Upper lobe of right lung (tissue), 1 donor: Measurements from ENCODE around the gene ZNF341. TPM values are rescaled to one million over a fixed set of nuclear protein-coding genes. Genes with fewer than 3 reads are reported as not detected.

Experiments
- ATAC-seq: fragments of 200-7000 bp; cut with Tn5 transposase; one replicate; pipeline ENCODE4 v1.9.1; 2020; ENCODE audit warnings: mild to moderate bottlenecking, moderate library complexity
- DNase-seq: peaks from one replicate; pipeline ENCODE4 v3.0.0-alpha.2; 2020
- H3K27ac ChIP-seq: fragments of 200-600 bp; one replicate; pipeline ENCODE4 v1.8.0; 2022
- H3K27me3 ChIP-seq: fragments of 200-600 bp; one replicate; pipeline ENCODE4 v1.8.0; 2022; ENCODE audit warnings: mild to moderate bottlenecking
- H3K36me3 ChIP-seq: fragments of 200-600 bp; one replicate; pipeline ENCODE4 v1.8.0; 2022
- H3K4me1 ChIP-seq: fragments of 200-600 bp; one replicate; pipeline ENCODE4 v1.8.0; 2022
- H3K4me3 ChIP-seq: fragments of 200-600 bp; one replicate; pipeline ENCODE4 v1.8.0; 2022; ENCODE audit warnings: mild to moderate bottlenecking
- H3K9me3 ChIP-seq: fragments of 200-600 bp; one replicate; pipeline ENCODE4 v1.8.0; 2022
- intact Hi-C: fragments of 100-400 bp; cut with DNase I; formaldehyde crosslinking; loops from one replicate; pipeline ENCODE4 v1.11.0; 2022
- total RNA-seq: library from RNA; stranded (reverse); fragmentation: NEBNext Ultra II Directional; extraction: Animal tissue kit (Norgen Biotek cat#: 25700); gene quantifications from one replicate; pipeline ENCODE4 v1.2.1, GENCODE V29; 2021
- TF ChIP-seq, protein P1 (sequence below): fragments of 200-600 bp; IDR thresholded peaks from one replicate; pipeline ENCODE4 v1.8.0; 2022; ENCODE audit warnings: antibody characterized with exemption
- donor health status: DM: no; HTN: yes; CAD: no; lungs with severe emphysema.

The ZNF341 gene
- total RNA-seq, 1 donor from 2014 or later: 4.8 TPM

DNA sequence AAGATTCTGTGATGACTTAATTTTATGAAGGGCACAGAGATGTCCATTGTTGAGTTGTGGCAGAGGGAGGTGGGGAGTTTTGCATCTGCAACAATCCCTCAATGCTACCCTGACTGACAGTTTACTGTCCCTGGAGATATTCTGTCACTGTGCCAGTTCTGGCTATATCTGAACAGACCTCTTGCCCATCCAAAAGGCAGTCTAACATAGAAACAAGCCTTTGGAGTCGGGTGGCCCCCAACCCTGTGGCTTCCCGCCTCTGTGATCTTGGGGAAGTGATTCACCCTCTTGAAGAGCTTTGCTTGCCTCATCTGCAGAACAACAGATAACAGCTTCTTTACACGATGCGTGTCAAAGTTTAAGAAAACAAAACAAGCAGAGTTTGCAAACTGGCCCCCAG lies 41.8 kb upstream of the ZNF341 start:
- TF ChIP-seq, protein P1, sequence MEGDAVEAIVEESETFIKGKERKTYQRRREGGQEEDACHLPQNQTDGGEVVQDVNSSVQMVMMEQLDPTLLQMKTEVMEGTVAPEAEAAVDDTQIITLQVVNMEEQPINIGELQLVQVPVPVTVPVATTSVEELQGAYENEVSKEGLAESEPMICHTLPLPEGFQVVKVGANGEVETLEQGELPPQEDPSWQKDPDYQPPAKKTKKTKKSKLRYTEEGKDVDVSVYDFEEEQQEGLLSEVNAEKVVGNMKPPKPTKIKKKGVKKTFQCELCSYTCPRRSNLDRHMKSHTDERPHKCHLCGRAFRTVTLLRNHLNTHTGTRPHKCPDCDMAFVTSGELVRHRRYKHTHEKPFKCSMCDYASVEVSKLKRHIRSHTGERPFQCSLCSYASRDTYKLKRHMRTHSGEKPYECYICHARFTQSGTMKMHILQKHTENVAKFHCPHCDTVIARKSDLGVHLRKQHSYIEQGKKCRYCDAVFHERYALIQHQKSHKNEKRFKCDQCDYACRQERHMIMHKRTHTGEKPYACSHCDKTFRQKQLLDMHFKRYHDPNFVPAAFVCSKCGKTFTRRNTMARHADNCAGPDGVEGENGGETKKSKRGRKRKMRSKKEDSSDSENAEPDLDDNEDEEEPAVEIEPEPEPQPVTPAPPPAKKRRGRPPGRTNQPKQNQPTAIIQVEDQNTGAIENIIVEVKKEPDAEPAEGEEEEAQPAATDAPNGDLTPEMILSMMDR: no peak
- H3K9me3 ChIP-seq: no peaks in the 10 kb centered on the region
- ATAC-seq (no peak), DNase-seq (no peak)
- H3K27ac ChIP-seq: no peak overlapping the region
- no peaks in the 10 kb centered on the region for H3K36me3 ChIP-seq
- H3K4me1 ChIP-seq: peaks cover 28% of the 10 kb centered on the region
- H3K27me3 ChIP-seq: no peaks in the 10 kb centered on the region
- no peak overlapping the region for H3K4me3 ChIP-seq
- intact Hi-C loops: no loop called here

DNA sequence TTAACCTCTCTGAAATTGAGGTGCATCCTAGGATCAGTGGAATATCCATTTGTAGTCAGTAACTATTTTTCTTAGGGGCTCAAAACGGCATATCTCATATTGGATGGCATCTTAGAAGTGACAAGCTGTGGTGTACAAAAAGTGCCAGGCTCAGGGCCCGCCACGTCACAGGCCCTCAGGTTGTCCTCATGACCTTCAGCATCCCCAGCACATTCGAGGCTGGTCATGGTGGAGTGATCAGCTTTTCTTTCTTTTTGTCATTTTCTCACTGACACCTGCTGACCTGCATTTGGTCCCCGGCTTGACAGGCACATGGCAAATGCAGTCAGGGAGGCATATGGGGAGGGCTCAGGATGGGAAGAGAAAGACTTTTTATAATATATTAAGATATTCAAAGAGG lies 38.5 kb upstream of the ZNF341 start:
- DNase-seq (no peak), ATAC-seq (no peak)
- intact Hi-C loops: no loop called here
- H3K4me3 ChIP-seq: no peak overlapping the region
- peaks cover 10% of the 10 kb centered on the region for H3K4me1 ChIP-seq
- TF ChIP-seq, protein P1: no peak
- peak overlapping the region; percentile 51 for H3K27ac ChIP-seq
- no peaks in the 10 kb centered on the region for H3K36me3 ChIP-seq
- H3K27me3 ChIP-seq: no peaks in the 10 kb centered on the region
- H3K9me3 ChIP-seq: no peaks in the 10 kb centered on the region

DNA sequence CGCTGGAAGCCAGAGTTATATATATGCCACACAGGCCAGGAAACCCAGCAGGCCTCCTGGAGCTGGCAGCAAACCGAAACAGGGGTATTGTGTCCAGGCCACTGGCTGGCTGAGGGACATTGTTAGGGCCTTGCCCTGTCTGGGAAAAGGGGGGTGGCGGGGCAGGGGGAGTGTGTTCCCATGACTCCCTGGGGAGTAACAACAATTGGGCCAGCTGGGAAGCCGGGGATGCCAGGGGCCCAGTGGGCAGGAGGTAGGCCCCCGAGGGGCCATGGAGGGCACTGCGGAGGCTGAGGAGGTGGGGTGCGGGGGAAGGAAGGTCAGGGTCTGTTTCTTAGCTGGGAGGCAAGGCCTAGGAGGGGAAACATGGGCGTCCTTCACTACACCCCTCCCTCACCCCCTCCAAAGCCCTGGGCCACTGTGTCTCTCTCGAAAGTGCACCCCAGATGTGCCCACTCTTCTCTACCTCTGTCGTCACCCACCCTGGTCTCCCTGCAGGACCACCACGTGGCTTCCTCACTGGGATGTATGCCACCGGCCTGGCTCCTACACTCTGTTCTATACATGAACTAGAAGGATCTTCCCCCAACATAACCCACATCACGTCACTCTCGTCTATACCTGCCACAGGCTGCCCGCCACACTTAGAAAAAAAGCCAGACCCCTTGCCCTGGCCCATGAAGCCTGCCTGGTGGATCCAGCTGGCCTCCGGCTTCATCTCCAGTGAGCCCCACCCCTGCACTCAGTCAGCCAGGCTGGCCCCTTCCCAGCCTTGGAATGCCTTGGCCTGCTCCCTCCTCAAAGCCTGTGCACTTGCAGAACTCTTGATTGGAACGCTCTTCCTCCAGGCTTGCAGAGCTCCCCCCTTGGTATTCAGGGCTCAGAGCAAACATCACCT lies 37.8 kb upstream of the ZNF341 start:
- H3K4me1 ChIP-seq: peaks cover 10% of the 10 kb centered on the region
- H3K27me3 ChIP-seq: no peaks in the 10 kb centered on the region
- peak overlapping the region; percentile 51 for H3K27ac ChIP-seq
- TF ChIP-seq, protein P1: no peak
- ATAC-seq (peak; percentile 83), DNase-seq (no peak)
- intact Hi-C loops: no loop called here
- H3K4me3 ChIP-seq: no peak overlapping the region
- no peaks in the 10 kb centered on the region for H3K9me3 ChIP-seq
- H3K36me3 ChIP-seq: no peaks in the 10 kb centered on the region

DNA sequence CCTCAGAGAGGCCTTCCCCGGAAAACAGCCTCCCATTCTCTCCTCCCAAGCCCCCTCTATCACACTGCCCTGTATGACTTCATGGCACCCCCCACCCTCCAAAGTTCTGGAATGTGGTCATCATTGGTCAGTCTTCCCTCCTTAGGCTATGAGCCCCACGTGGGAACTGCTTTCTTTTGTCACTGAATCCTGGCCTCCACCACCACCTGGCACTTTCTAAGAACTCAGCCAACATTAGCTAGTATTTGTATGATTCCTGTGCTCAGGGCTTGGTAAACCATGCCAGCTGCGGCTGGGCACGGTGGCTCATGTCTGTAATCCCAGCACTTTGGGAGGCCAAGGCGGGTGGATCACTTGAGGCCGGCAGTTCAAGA lies 37.2 kb upstream of the ZNF341 start:
- DNase-seq (no peak), ATAC-seq (no peak)
- intact Hi-C loops: no loop called here
- Histone ChIP-seq H3K4me1 (peaks cover 10% of the 10 kb centered on the region), H3K4me3 (no peak overlapping the region), H3K9me3 (no peaks in the 10 kb centered on the region), H3K27ac (no peak overlapping the region), H3K36me3 (no peaks in the 10 kb centered on the region), H3K27me3 (no peaks in the 10 kb centered on the region)
- TF ChIP-seq, protein P1: no peak

DNA sequence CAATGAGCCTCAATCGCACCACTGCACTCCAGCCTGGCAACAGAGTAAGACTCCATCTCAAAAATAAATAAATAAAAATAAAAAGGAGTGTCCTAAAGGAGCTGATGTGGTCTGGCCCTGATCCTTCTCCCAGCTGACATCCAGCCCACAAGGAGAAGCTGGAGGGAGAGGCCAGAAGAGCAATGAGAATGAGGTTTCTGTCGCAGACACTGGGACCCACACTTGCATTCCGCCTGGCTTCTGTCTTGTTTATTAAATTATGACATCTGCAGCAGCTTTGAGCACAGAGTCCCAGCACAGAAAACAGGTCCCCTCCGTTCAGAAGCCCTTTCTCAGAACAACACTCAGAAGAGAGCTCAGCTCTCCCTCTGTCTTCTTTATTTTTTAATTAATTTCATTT lies 35.3 kb upstream of the ZNF341 start:
- intact Hi-C loops: no loop called here
- TF ChIP-seq, protein P1: no peak
- H3K27me3 ChIP-seq: no peaks in the 10 kb centered on the region
- peaks cover 10% of the 10 kb centered on the region for H3K4me1 ChIP-seq
- no peaks in the 10 kb centered on the region for H3K9me3 ChIP-seq
- no peak overlapping the region for H3K4me3 ChIP-seq
- no peak overlapping the region for H3K27ac ChIP-seq
- DNase-seq: no peak
- ATAC-seq: no peak
- H3K36me3 ChIP-seq: no peaks in the 10 kb centered on the region
